SK-N-SH (cell line): ENCODE measurements around the gene PRKG1. TPM values are rescaled to one million over a fixed set of nuclear protein-coding genes. Genes with fewer than 3 reads are reported as not detected.

ENCODE experiments used
- CTCF ChIA-PET: fragments of 300-600, 350-600 bp; formaldehyde crosslinking; extraction: SDS; loops from one replicate; lab custom pipeline; 2021; lab: Yijun Ruan, JAX
- POLR2A ChIA-PET: fragments of 350-600 bp; sonication (Branson Sonifier 250); formaldehyde crosslinking; extraction: SDS; loops from one replicate; lab custom pipeline; 2020; ENCODE audit warnings: antibody characterized with exemption, inconsistent platforms; lab: Yijun Ruan, JAX
- DNase-seq: peaks from one replicate; pipeline ENCODE4 v3.0.0; 2012
- H2AFZ ChIP-seq: fragments of 200-600 bp; sonication (generic); 2 replicates; pipeline ENCODE4 v1.8.1; 2016; ENCODE audit warnings: antibody characterized with exemption, mild to moderate bottlenecking, low read depth
- H3F3A ChIP-seq: fragments of 200-600 bp; sonication (generic); replicated peaks from 2 replicates; pipeline ENCODE3; 2016; ENCODE audit warnings: antibody characterized with exemption, mild to moderate bottlenecking; ENCODE audit not compliant: insufficient read depth
- H3K27ac ChIP-seq, 2 experiments: fragments of 200-500 bp in 1 of 2; fragments of 200-600 bp in 1 of 2; sonication (Bioruptor generic) in 1 of 2; sonication (generic), shearing (Covaris generic) in 1 of 2; 2 replicates each; pipeline versions ENCODE4 v1.5.1 to v1.6.1; 2014 to 2016; ENCODE audit warnings: low read depth in 2 of 2, inconsistent platforms in 1 of 2, low read length in 1 of 2, mild to moderate bottlenecking in 1 of 2, mixed read lengths in 1 of 2
- H3K27me3 ChIP-seq: fragments of 200-600 bp; sonication (generic), shearing (Covaris generic); 2 replicates; pipeline ENCODE4 v1.6.1; 2016; ENCODE audit warnings: mixed run types; ENCODE audit not compliant: insufficient read depth
- H3K36me3 ChIP-seq, 2 experiments: fragments of 200-500 bp in 1 of 2; fragments of 200-600 bp in 1 of 2; sonication (Bioruptor generic) in 1 of 2; sonication (generic) in 1 of 2; replicated peaks in 1 of 2; 2 replicates each; pipeline versions ENCODE3 to v1.5.1; 2014 to 2016; ENCODE audit warnings: low read length in 1 of 2, mild to moderate bottlenecking in 1 of 2; ENCODE audit not compliant: insufficient read depth in 2 of 2, control insufficient read depth in 1 of 2
- H3K4me1 ChIP-seq, 2 experiments: fragments of 200-500 bp in 1 of 2; fragments of 200-600 bp in 1 of 2; sonication (Bioruptor generic) in 1 of 2; sonication (generic), shearing (Covaris generic) in 1 of 2; 2 replicates each; pipeline versions ENCODE4 v1.5.1 to v1.6.1; 2014 to 2016; ENCODE audit warnings: low read depth in 1 of 2, low read length in 1 of 2, mixed run types in 1 of 2; ENCODE audit not compliant: insufficient read depth in 2 of 2, control insufficient read depth in 1 of 2
- H3K4me2 ChIP-seq: fragments of 200-600 bp; sonication (generic), shearing (Covaris generic); 2 replicates; pipeline ENCODE4 v1.6.1; 2017; ENCODE audit warnings: mixed run types
- H3K4me3 ChIP-seq, 2 experiments: fragments of 200-500 bp in 1 of 2; fragments of 200-600 bp in 1 of 2; sonication (Bioruptor generic) in 1 of 2; sonication (generic), shearing (Covaris generic) in 1 of 2; 2 replicates each; pipeline versions ENCODE4 v1.5.1 to v1.8.1; 2014 to 2016; ENCODE audit warnings: low read depth in 2 of 2, inconsistent platforms in 1 of 2, low read length in 1 of 2, mild to moderate bottlenecking in 1 of 2, mixed read lengths in 1 of 2, moderate library complexity in 1 of 2
- H3K79me2 ChIP-seq: fragments of 200-600 bp; sonication (generic); 2 replicates; pipeline ENCODE4 v1.8.1; 2017; ENCODE audit warnings: mild to moderate bottlenecking; ENCODE audit not compliant: insufficient read depth
- H3K9ac ChIP-seq: fragments of 200-600 bp; sonication (generic); 2 replicates; pipeline ENCODE4 v1.6.1; 2017; ENCODE audit warnings: mixed run types
- H3K9me2 ChIP-seq: fragments of 200-600 bp; sonication (generic); 2 replicates; pipeline ENCODE4 v1.6.1; 2017; ENCODE audit warnings: mixed run types
- H3K9me3 ChIP-seq: fragments of 200-600 bp; sonication (generic); 2 replicates; pipeline ENCODE4 v1.6.1; 2017; ENCODE audit warnings: mixed run types, mild to moderate bottlenecking, moderate library complexity
- H4K20me1 ChIP-seq: fragments of 200-600 bp; sonication (generic); 2 replicates; pipeline ENCODE4 v1.6.1; 2017; ENCODE audit warnings: mild to moderate bottlenecking, mixed run types; ENCODE audit not compliant: insufficient read depth
- CTCF ChIP-seq: fragments of 200-600 bp; sonication (generic); IDR thresholded peaks from 2 replicates; pipeline ENCODE4 v1.6.1; 2017; ENCODE audit warnings: antibody characterized with exemption, mild to moderate bottlenecking, moderate library complexity
- ELF1 ChIP-seq: IDR thresholded peaks from 2 replicates; pipeline ENCODE4 v1.4.0; 2012
- EZH2phosphoT487 ChIP-seq: fragments of 200-600 bp; sonication (generic); IDR thresholded peaks from 2 replicates; pipeline ENCODE4 v1.6.1; 2017; ENCODE audit warnings: low read depth, mixed run types, mild to moderate bottlenecking, antibody characterized with exemption, moderate library complexity, borderline replicate concordance
- FOXJ3 ChIP-seq: sonication (generic); formaldehyde crosslinking; IDR thresholded peaks from 2 replicates; pipeline ENCODE4 v1.5.1; 2020; ENCODE audit warnings: mild to moderate bottlenecking, missing genetic modification reagents
- IRF3 ChIP-seq: fragments of 150-350 bp; IDR thresholded peaks from 2 replicates; pipeline ENCODE4 v1.6.1; 2016; ENCODE audit warnings: mild to moderate bottlenecking, low read depth, low read length
- MAX ChIP-seq: IDR thresholded peaks from 2 replicates; pipeline ENCODE4 v1.4.0; 2012; ENCODE audit warnings: low read depth
- MEF2A ChIP-seq: IDR thresholded peaks from 2 replicates; pipeline ENCODE4 v1.4.0; 2012; ENCODE audit warnings: low read depth, borderline replicate concordance
- RAD21 ChIP-seq: IDR thresholded peaks from 2 replicates; pipeline ENCODE4 v1.6.1; 2012; ENCODE audit warnings: mild to moderate bottlenecking, low read length
- RCOR1 ChIP-seq: fragments of 150-350 bp; IDR thresholded peaks from 2 replicates; pipeline ENCODE4 v1.6.1; 2017; ENCODE audit warnings: antibody characterized with exemption, low read length
- SMC3 ChIP-seq: IDR thresholded peaks from 2 replicates; pipeline ENCODE4 v1.6.1; 2012; ENCODE audit warnings: low read depth, low read length, improper control_type of control experiment
- TCF12 ChIP-seq: IDR thresholded peaks from 2 replicates; pipeline ENCODE4 v1.4.0; 2012
- USF1 ChIP-seq: IDR thresholded peaks from 2 replicates; pipeline ENCODE4 v1.4.0; 2012; ENCODE audit warnings: low read depth, borderline replicate concordance
- USF2 ChIP-seq: fragments of 150-350 bp; IDR thresholded peaks from 2 replicates; pipeline ENCODE4 v1.6.1; 2017; ENCODE audit warnings: antibody characterized with exemption, low read length, low read depth, borderline replicate concordance
- WGBS: methylation state at CpG from one replicate; pipeline ENCODE4 v1.1.6; 2017; ENCODE audit warnings: low lambda C conversion rate; 5-methylcytosine and 5-hydroxymethylcytosine counted together
- polyA plus RNA-seq, 3 experiments: library from polyadenylated mRNA; depleted of rRNA; stranded (reverse); fragments of >200 nt; gene quantifications; 2 replicates each; pipeline ENCODE4 v1.2.3, GENCODE V29; 2012

PRKG1 gene
- polyA plus RNA-seq, 1 of the 3 experiments (the other 2 are of a cell fraction) = 4.1 TPM

- Histone ChIP-seq H3K9ac (no peak overlapping the region), H3K4me2 (no peak overlapping the region), H3K27me3 (no peaks in the 10 kb centered on the region), H3K36me3 (no peaks in the 10 kb centered on the region), H4K20me1 (no peaks in the 10 kb centered on the region), H3K9me3 (no peaks in the 10 kb centered on the region)
- CTCF ChIA-PET = interaction anchor here (0.6 to 2.5 kb wide), 18 partner anchors 11 to 794 kb away, joined by 3 to 17 read pairs (median 3); no protein-coding TSS in a partner anchor
- TF ChIP-seq SMC3 (no peak), FOXJ3 (CRISPR knock-in tag) (no peak), RCOR1 (no peak), MEF2A (no peak), EZH2phosphoT487 (no peak), CTCF (no peak), USF1 (no peak), RAD21 (no peak), ELF1 (no peak), TCF12 (no peak), MAX (no peak), USF2 (no peak), IRF3 (no peak)
- TF ChIP-seq, all 33 proteins: peak for 0
- H3K79me2 ChIP-seq = no peaks in the 10 kb centered on the region
- POLR2A ChIA-PET = no interaction called here
- no peaks in the 10 kb centered on the region for H3F3A ChIP-seq
- no peak overlapping the region for H3K4me3 ChIP-seq
- 0 out of 4 replicates have a peak overlapping the region, but pooled peaks of 1 of the 2 experiments have one; percentile 55 for H3K27ac ChIP-seq
- 91% methylated on average over 1 of the region's 1 CpG for WGBS
- no peak for DNase-seq
- no peaks in the 10 kb centered on the region for H3K9me2 ChIP-seq
- H2AFZ ChIP-seq = no peak overlapping the region
- peaks cover 0 to 3% of the 10 kb centered on the region in 2 experiments; a peak in 2 of 4 replicates for H3K4me1 ChIP-seq
Observed at GRCh38 chr10:51421853-51422252, 347.6 kb downstream of the PRKG1 start.
